Fibroblast of lung (primary cell): Measurements from ENCODE around the gene CCDC97. TPM values are rescaled to one million over a fixed set of nuclear protein-coding genes. Genes with fewer than 3 reads are reported as not detected.

Experiments used
- DNase-seq, 2 donors: peaks; one replicate each; pipeline versions ENCODE4 v3.0.0 to v3.0.0-alpha.2; 2010; ENCODE audit warnings: low read depth in 2 of 2
- H2AFZ ChIP-seq: 2 replicates; pipeline ENCODE4 v1.5.1; 2012; ENCODE audit warnings: low read length, control low read depth, inconsistent platforms
- H3K27ac ChIP-seq: 2 replicates; pipeline ENCODE4 v1.5.1; 2011; ENCODE audit warnings: low read length, control low read depth; ENCODE audit not compliant: insufficient read depth
- H3K27me3 ChIP-seq: 2 replicates; pipeline ENCODE4 v1.5.1; 2011; ENCODE audit warnings: mild to moderate bottlenecking, low read length; ENCODE audit not compliant: control insufficient read depth, insufficient read depth
- H3K36me3 ChIP-seq: 2 replicates; pipeline ENCODE4 v1.5.1; 2011; ENCODE audit warnings: low read length; ENCODE audit not compliant: control insufficient read depth, insufficient read depth
- H3K4me1 ChIP-seq: 2 replicates; pipeline ENCODE4 v1.5.1; 2011; ENCODE audit warnings: low read length; ENCODE audit not compliant: control insufficient read depth, insufficient read depth; ENCODE audit errors: extremely low read depth
- H3K4me2 ChIP-seq: 2 replicates; pipeline ENCODE4 v1.5.1; 2011; ENCODE audit warnings: low read length, control low read depth; ENCODE audit not compliant: insufficient read depth; ENCODE audit errors: extremely low read depth
- H3K4me3 ChIP-seq, 4 experiments: fragments of 200-600 bp in 1 of 4; sonication (generic) in 1 of 4; replicated peaks in 1 of 4; 2 replicates each; pipeline ENCODE4 v1.5.1; 2011 to 2016; ENCODE audit warnings: low read length in 4 of 4, low read depth in 3 of 4, mild to moderate bottlenecking in 3 of 4, control low read depth in 2 of 4, inconsistent platforms in 1 of 4, mixed read lengths in 1 of 4; ENCODE audit not compliant: insufficient read depth in 1 of 4; ENCODE audit errors: control extremely low read depth in 1 of 4
- H3K79me2 ChIP-seq: 2 replicates; pipeline ENCODE4 v1.5.1; 2012; ENCODE audit warnings: mild to moderate bottlenecking, low read length, inconsistent platforms; ENCODE audit not compliant: control insufficient read depth, insufficient read depth
- H3K9ac ChIP-seq: 2 replicates; pipeline ENCODE4 v1.5.1; 2011; ENCODE audit warnings: mild to moderate bottlenecking, low read length, control low read depth; ENCODE audit not compliant: insufficient read depth
- H3K9me3 ChIP-seq: 2 replicates; pipeline ENCODE4 v1.5.1; 2012; ENCODE audit warnings: low read depth, low read length; ENCODE audit not compliant: control insufficient read depth, insufficient read depth
- H4K20me1 ChIP-seq: 2 replicates; pipeline ENCODE4 v1.5.1; 2011; ENCODE audit warnings: low read length; ENCODE audit not compliant: control insufficient read depth, insufficient read depth; ENCODE audit errors: extremely low read depth
- CTCF ChIP-seq, 2 donors: IDR thresholded peaks in 1 of 2; conservative IDR thresholded peaks in 1 of 2; 1 replicate in 1 of 2; 2 replicates in 1 of 2; pipeline ENCODE4 v1.5.1; 2011 to 2012; ENCODE audit warnings: low read length in 2 of 2, control low read depth in 1 of 2, inconsistent platforms in 1 of 2, low read depth in 1 of 2, mild to moderate bottlenecking in 1 of 2
- EZH2 ChIP-seq: IDR thresholded peaks from 2 replicates; pipeline ENCODE4 v1.5.1; 2012; ENCODE audit warnings: low read length, control low read depth, mild to moderate bottlenecking; ENCODE audit errors: missing control alignments
- polyA plus RNA-seq, 2 donors: library from polyadenylated mRNA; depleted of rRNA in 1 of 2; stranded (reverse) in 1 of 2; unstranded in 1 of 2; fragments of >200 nt; gene quantifications; 2 replicates each; pipeline ENCODE4 v1.2.1, GENCODE V29; 2011 to 2012; ENCODE audit warnings: missing spikeins in 1 of 2
- total RNA-seq: library from RNA; depleted of rRNA; stranded (reverse); fragments of >200 nt; gene quantifications from 2 replicates; pipeline ENCODE4 v1.2.1, GENCODE V29; 2014

The CCDC97 gene
- total and polyA plus RNA-seq, 2 donors (not counting 1 experiment from before 2014, with no cell fraction given), result 6.3 to 7.8 TPM

GRCh38 chr19:41303954-41304353 is 6.0 kb upstream of the CCDC97 start:
- H3K4me1 ChIP-seq, result peaks cover 15% of the 10 kb centered on the region
- H3K36me3 ChIP-seq, result peaks cover 28% of the 10 kb centered on the region
- no peak overlapping the region for H2AFZ ChIP-seq
- no peak overlapping the region for H3K4me2 ChIP-seq
- H3K79me2 ChIP-seq, result peaks cover 4% of the 10 kb centered on the region
- no peak overlapping the region for H3K27ac ChIP-seq
- no peaks in the 10 kb centered on the region for H3K9me3 ChIP-seq
- H3K9ac ChIP-seq, result no peak overlapping the region
- no peak overlapping the region for H3K4me3 ChIP-seq
- no peak for TF ChIP-seq EZH2
- TF ChIP-seq CTCF (conservative IDR thresholded peaks at IDR 0.05 in 1 of 2, IDR thresholded peaks at IDR 0.05 in 1 of 2; ENCODE audit: low read depth in 1 of 2, low read length in 2 of 2), result no peak
- no peak for DNase-seq
- H3K27me3 ChIP-seq, result no peaks in the 10 kb centered on the region
- H4K20me1 ChIP-seq, result no peaks in the 10 kb centered on the region

- no peak for TF ChIP-seq CTCF (conservative IDR thresholded peaks at IDR 0.05 in 1 of 2, IDR thresholded peaks at IDR 0.05 in 1 of 2; ENCODE audit: low read depth in 1 of 2, low read length in 2 of 2)
- TF ChIP-seq EZH2, result no peak
- no peak overlapping the region for H3K27ac ChIP-seq
- H3K36me3 ChIP-seq, result peaks cover 26% of the 10 kb centered on the region
- H3K27me3 ChIP-seq, result no peaks in the 10 kb centered on the region
- no peak overlapping the region for H3K9ac ChIP-seq
- DNase-seq, result no peak
- H3K79me2 ChIP-seq, result peaks cover 4% of the 10 kb centered on the region
- H3K4me1 ChIP-seq, result peaks cover 10% of the 10 kb centered on the region
- H2AFZ ChIP-seq, result no peak overlapping the region
- no peak overlapping the region for H3K4me3 ChIP-seq
- H4K20me1 ChIP-seq, result no peaks in the 10 kb centered on the region
- H3K9me3 ChIP-seq, result no peaks in the 10 kb centered on the region
- no peak overlapping the region for H3K4me2 ChIP-seq
Observed at GRCh38 chr19:41304706-41305483, 5.1 kb upstream of the CCDC97 start.

- DNase-seq, result no peak
- Histone ChIP-seq H3K9me3 (no peaks in the 10 kb centered on the region), H3K27ac (no peak overlapping the region)
Observed at GRCh38 chr19:41305927-41306793, 3.8 kb upstream of the CCDC97 start.

More at GRCh38 chr19:41305927-41306793, 3.8 kb upstream of the CCDC97 start:
- Histone ChIP-seq H3K4me3 (no peak overlapping the region), H3K4me1 (peaks cover 8% of the 10 kb centered on the region), H4K20me1 (no peaks in the 10 kb centered on the region), H3K9ac (no peak overlapping the region), H2AFZ (no peak overlapping the region), H3K4me2 (no peak overlapping the region), H3K79me2 (peaks cover 3% of the 10 kb centered on the region), H3K27me3 (no peaks in the 10 kb centered on the region), H3K36me3 (peaks cover 22% of the 10 kb centered on the region)
- TF ChIP-seq CTCF (conservative IDR thresholded peaks at IDR 0.05 in 1 of 2, IDR thresholded peaks at IDR 0.05 in 1 of 2; ENCODE audit: low read depth in 1 of 2, low read length in 2 of 2) (no peak), EZH2 (no peak)
